ENCODE data around the gene TBX10.
"Not testable (repeated sequence)": the region's sequence is repeated elsewhere in the genome, so short reads cannot be mapped to it uniquely, and the experiment has no call there.

The TBX10 gene

DNA sequence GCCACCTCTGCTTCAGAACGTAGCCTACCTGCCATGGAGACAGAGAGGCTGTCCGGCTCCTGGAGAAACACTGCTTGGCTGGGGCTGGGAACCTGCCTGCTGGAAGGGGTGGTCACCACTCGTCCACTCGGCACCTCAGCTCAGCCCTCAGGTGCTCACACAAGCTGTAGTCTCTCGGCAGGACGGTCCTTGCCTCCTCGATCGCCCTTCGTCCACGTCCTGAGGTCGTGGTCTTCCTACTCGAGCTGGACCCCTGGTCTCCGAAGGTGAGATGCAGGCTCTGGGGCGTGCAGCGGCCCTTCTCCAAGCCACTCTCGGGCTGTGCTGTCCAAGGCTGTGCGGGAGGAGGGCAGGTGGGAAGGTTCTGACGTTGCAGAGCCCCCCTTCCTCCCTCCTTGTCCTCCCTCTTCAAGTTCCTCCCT lies at the start of gene TBX10:
TBX10 (minus strand) TSS at position 326 of the 422 bp plus-strand sequence; CDS start at position 35, 291 bp downstream.
- peak within 1 kb of the TSS; percentile 59; the same call in 1 of the 2 replicates for H3K27ac ChIP-seq
- TF ChIP-seq, protein P1, sequence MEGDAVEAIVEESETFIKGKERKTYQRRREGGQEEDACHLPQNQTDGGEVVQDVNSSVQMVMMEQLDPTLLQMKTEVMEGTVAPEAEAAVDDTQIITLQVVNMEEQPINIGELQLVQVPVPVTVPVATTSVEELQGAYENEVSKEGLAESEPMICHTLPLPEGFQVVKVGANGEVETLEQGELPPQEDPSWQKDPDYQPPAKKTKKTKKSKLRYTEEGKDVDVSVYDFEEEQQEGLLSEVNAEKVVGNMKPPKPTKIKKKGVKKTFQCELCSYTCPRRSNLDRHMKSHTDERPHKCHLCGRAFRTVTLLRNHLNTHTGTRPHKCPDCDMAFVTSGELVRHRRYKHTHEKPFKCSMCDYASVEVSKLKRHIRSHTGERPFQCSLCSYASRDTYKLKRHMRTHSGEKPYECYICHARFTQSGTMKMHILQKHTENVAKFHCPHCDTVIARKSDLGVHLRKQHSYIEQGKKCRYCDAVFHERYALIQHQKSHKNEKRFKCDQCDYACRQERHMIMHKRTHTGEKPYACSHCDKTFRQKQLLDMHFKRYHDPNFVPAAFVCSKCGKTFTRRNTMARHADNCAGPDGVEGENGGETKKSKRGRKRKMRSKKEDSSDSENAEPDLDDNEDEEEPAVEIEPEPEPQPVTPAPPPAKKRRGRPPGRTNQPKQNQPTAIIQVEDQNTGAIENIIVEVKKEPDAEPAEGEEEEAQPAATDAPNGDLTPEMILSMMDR (conservative IDR thresholded peaks at IDR 0.05), result no peak

- H3K27ac ChIP-seq, result no peak overlapping the region
- TF ChIP-seq, protein P1 (conservative IDR thresholded peaks at IDR 0.05), result no peak
These were observed 49.6 kb upstream of the TBX10 start for GRCh38 chr11:67689178-67689577.

- H3K27ac ChIP-seq, result no peak overlapping the region
These were observed 48.4 kb upstream of the TBX10 start for GRCh38 chr11:67687986-67688385.

GRCh38 chr11:67685641-67686332 lies 46.2 kb upstream of the TBX10 start:
- not testable (repeated sequence) for H3K27ac ChIP-seq

More at GRCh38 chr11:67687986-67688385, 48.4 kb upstream of the TBX10 start:
- TF ChIP-seq, protein P1 (conservative IDR thresholded peaks at IDR 0.05), result no peak

DNA sequence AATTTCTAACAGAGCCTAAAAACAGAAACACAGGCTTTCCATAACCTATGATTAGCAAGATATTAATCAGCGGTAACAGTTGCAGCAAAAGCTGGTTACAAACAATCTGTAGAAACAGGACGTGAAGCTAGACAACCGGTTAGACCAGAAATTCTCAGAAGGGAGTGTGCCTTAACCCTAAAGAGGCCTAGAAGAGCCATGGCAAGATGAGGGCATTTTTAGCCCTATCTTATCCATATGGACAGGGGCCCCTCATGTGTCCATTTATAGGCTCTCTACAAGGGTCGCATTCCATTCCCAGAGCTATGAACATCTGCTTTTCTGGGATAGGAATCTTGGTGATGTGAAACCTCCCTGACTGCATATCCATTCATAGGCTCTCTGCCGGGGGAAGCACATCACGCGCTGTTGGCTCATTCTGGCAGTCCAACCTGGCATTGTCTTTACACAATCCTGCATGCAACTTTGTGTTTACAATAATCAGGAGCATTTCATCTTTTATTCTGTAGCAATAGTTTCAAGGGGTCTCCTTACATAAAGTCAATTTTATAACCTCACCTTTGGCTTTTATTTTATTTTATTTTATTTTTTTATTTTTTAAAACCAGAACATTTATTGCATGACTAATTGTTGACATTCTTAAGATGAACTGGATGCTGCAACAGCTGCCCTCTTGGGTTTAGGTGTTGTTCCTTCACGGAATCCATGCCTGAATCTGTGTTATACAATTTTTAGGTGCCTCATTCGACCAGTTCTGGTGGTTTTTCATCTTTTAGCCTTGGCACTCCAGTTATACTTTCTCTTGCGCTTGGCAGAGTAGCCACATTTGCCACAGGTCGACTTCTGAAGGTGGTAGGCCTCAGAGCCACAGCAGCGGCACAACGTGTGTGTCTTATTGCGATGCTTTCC lies 42.8 kb upstream of the TBX10 start:
- H3K27ac ChIP-seq, result peak overlapping the region; percentile 88

- TF ChIP-seq, protein P1 (conservative IDR thresholded peaks at IDR 0.05), result no peak
- H3K27ac ChIP-seq, result peak overlapping the region; percentile 88
These were observed 41.3 kb upstream of the TBX10 start for GRCh38 chr11:67680696-67681470.

DNA sequence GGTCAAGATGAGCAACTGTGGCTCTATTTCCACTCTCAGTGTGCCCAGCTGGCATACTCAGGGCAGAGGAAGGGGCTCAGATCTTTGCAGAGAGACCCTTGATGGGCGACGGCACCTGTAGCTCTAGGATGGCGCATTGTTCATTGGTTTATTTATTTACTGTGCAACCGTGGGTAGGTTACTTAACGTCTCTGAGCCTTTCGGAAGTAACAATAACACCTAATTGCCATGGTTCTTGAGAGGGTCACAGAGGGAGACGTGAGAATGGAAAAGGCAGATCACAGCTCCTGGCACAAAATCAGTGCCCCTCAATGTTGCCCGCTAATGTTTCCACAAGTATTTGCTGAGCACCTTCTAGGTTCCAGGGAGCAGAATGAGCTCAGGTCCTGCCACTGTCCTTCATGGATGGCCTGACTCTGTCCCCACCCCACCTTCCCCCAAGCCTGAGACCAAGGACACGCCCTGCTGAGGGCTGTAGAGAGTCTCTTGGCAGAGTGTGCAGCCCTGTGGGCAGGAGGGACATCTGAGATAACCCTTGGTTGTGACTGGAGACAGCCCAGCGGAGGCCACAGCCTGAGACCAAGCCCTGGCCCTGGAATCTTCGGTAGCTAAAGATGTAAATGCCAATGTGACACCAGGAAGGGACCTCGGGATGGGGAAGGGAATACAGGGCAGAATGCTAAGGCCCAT lies 35.6 kb upstream of the TBX10 start:
- TF ChIP-seq, protein P1 (conservative IDR thresholded peaks at IDR 0.05), result no peak
- H3K27ac ChIP-seq, result peak overlapping the region; percentile 97
